ENCODE data around the gene RNF135. TPM values are rescaled to one million over a fixed set of nuclear protein-coding genes. Genes with fewer than 3 reads are reported as not detected.

RNF135 gene
- total RNA-seq, 2 experiments from 2014 or later = 0.29 TPM; not detected in 1

- Histone ChIP-seq H3K36me3 (ENCODE audit: insufficient read depth, low read length) (no peaks in the 10 kb centered on the region), H2AFZ (ENCODE audit: low read length) (no peak overlapping the region), H3K79me2 (ENCODE audit: insufficient read depth, low read depth, low read length) (no peaks in the 10 kb centered on the region), H3K27ac (ENCODE audit: low read depth, low read length, poor library complexity, severe bottlenecking) (no peak overlapping the region), H3K9me2 (ENCODE audit: insufficient read depth, low read length) (no peaks in the 10 kb centered on the region), H3K4me2 (ENCODE audit: low read length) (no peak overlapping the region), H4K20me1 (ENCODE audit: insufficient read depth, low read length) (no peaks in the 10 kb centered on the region), H3K9me3 (ENCODE audit: low read length) (no peaks in the 10 kb centered on the region), H3K4me1 (ENCODE audit: insufficient read depth, low read length, poor library complexity, severe bottlenecking) (no peaks in the 10 kb centered on the region), H3K4me3 (ENCODE audit: low read depth, low read length, poor library complexity, severe bottlenecking) (no peak overlapping the region)
- no peak for DNase-seq (ENCODE audit: low spot score)
- ChIA-PET CTCF (ENCODE audit: unreplicated experiment) (no interaction called here), POLR2A (no interaction called here)
- no TSS peak for BruUV-seq (replicated peaks)
- TF ChIP-seq CTCF (conservative IDR thresholded peaks at IDR 0.05; ENCODE audit: low read length) = no peak
- TF ChIP-seq EZH2phosphoT487 (IDR thresholded peaks at IDR 0.05; ENCODE audit: borderline replicate concordance, low read depth, low read length) = no peak
- intact Hi-C loops (cut with micrococcal nuclease; ENCODE audit: unreplicated experiment) = no loop called here
Measured at GRCh38 chr17:30995347-30995746, 24.5 kb downstream of the RNF135 start.

- Histone ChIP-seq H3K27ac (ENCODE audit: low read depth, low read length, poor library complexity, severe bottlenecking) (no peak overlapping the region), H4K20me1 (ENCODE audit: insufficient read depth, low read length) (no peaks in the 10 kb centered on the region), H3K9me2 (ENCODE audit: insufficient read depth, low read length) (no peaks in the 10 kb centered on the region), H3K4me3 (ENCODE audit: low read depth, low read length, poor library complexity, severe bottlenecking) (no peak overlapping the region), H3K4me2 (ENCODE audit: low read length) (no peak overlapping the region), H2AFZ (ENCODE audit: low read length) (no peak overlapping the region), H3K4me1 (ENCODE audit: insufficient read depth, low read length, poor library complexity, severe bottlenecking) (no peaks in the 10 kb centered on the region), H3K36me3 (ENCODE audit: insufficient read depth, low read length) (no peaks in the 10 kb centered on the region), H3K79me2 (ENCODE audit: insufficient read depth, low read depth, low read length) (no peaks in the 10 kb centered on the region), H3K9me3 (ENCODE audit: low read length) (no peaks in the 10 kb centered on the region)
- intact Hi-C loops (cut with micrococcal nuclease; ENCODE audit: unreplicated experiment) = no loop called here
- TF ChIP-seq EZH2phosphoT487 (IDR thresholded peaks at IDR 0.05; ENCODE audit: borderline replicate concordance, low read depth, low read length) = no peak
- no peak for TF ChIP-seq CTCF (conservative IDR thresholded peaks at IDR 0.05; ENCODE audit: low read length)
- POLR2A ChIA-PET = interaction anchor here (1.4 kb wide), 1 partner anchor 9 kb away, joined by 3 read pairs; no protein-coding TSS in a partner anchor
- no TSS peak for BruUV-seq (replicated peaks)
- DNase-seq (ENCODE audit: low spot score) = no peak
- CTCF ChIA-PET (ENCODE audit: unreplicated experiment) = no interaction called here
Measured at GRCh38 chr17:30996486-30996885, 25.6 kb downstream of the RNF135 start.

- BruUV-seq (replicated peaks) = no TSS peak
- Histone ChIP-seq H2AFZ (ENCODE audit: low read length) (no peak overlapping the region), H3K79me2 (ENCODE audit: insufficient read depth, low read depth, low read length) (no peaks in the 10 kb centered on the region), H3K36me3 (ENCODE audit: insufficient read depth, low read length) (no peaks in the 10 kb centered on the region), H3K4me1 (ENCODE audit: insufficient read depth, low read length, poor library complexity, severe bottlenecking) (no peaks in the 10 kb centered on the region), H3K4me3 (ENCODE audit: low read depth, low read length, poor library complexity, severe bottlenecking) (no peak overlapping the region), H3K4me2 (ENCODE audit: low read length) (no peak overlapping the region), H3K9me2 (ENCODE audit: insufficient read depth, low read length) (no peaks in the 10 kb centered on the region), H3K27ac (ENCODE audit: low read depth, low read length, poor library complexity, severe bottlenecking) (no peak overlapping the region), H3K9me3 (ENCODE audit: low read length) (no peaks in the 10 kb centered on the region), H4K20me1 (ENCODE audit: insufficient read depth, low read length) (no peaks in the 10 kb centered on the region)
- POLR2A ChIA-PET = interaction anchor here (1.4 kb wide), 1 partner anchor 9 kb away, joined by 3 read pairs; no protein-coding TSS in a partner anchor
- DNase-seq (ENCODE audit: low spot score) = no peak
- CTCF ChIA-PET (ENCODE audit: unreplicated experiment) = no interaction called here
- intact Hi-C loops (cut with micrococcal nuclease; ENCODE audit: unreplicated experiment) = no loop called here
- TF ChIP-seq EZH2phosphoT487 (IDR thresholded peaks at IDR 0.05; ENCODE audit: borderline replicate concordance, low read depth, low read length) = no peak
- TF ChIP-seq CTCF (conservative IDR thresholded peaks at IDR 0.05; ENCODE audit: low read length) = no peak
Measured at GRCh38 chr17:30997270-30997669, 26.4 kb downstream of the RNF135 start.

Data from OCI-LY7 (cell line).